Astrocyte of the spinal cord (primary cell): ENCODE results near the gene DPP9.
A peak's percentile ranks its signal among the peaks of the same experiment; 100 is the strongest.

Source experiments
- DNase-seq: peaks from one replicate; pipeline ENCODE4 v3.0.0; 2011; ENCODE audit warnings: low read depth, low spot score
- H3K4me3 ChIP-seq: 2 replicates; pipeline ENCODE4 v1.5.1; 2011; ENCODE audit warnings: low read depth, mild to moderate bottlenecking, low read length, moderate library complexity
- CTCF ChIP-seq: IDR thresholded peaks from 2 replicates; pipeline ENCODE4 v1.5.1; 2012; ENCODE audit warnings: low read depth, mild to moderate bottlenecking, low read length, inconsistent platforms
- in situ Hi-C: cut with HindIII; loops from 2 replicates; pipeline ENCODE4 v1.10.0; 2017; ENCODE audit warnings: low sequenced_read_pairs

DPP9 gene

GRCh38 chr19:4712771-4713170 is 10.9 kb downstream of the DPP9 start:
- in situ Hi-C loops = no loop called here
- no peak overlapping the region for H3K4me3 ChIP-seq
- no peak for DNase-seq
- no peak for TF ChIP-seq CTCF

- no peak overlapping the region for H3K4me3 ChIP-seq
- no peak for TF ChIP-seq CTCF
- in situ Hi-C loops = no loop called here
- DNase-seq = no peak
Observed at GRCh38 chr19:4711211-4711610, 12.4 kb downstream of the DPP9 start.

GRCh38 chr19:4710281-4710600 is 13.4 kb downstream of the DPP9 start:
- TF ChIP-seq CTCF = no peak
- H3K4me3 ChIP-seq = no peak overlapping the region
- in situ Hi-C loops = no loop called here
- no peak for DNase-seq

- in situ Hi-C loops = no loop called here
- no peak overlapping the region for H3K4me3 ChIP-seq
- DNase-seq = peak; percentile 11
- TF ChIP-seq CTCF = no peak
Observed at GRCh38 chr19:4709440-4710280, 14.0 kb downstream of the DPP9 start.

GRCh38 chr19:4707956-4708650 is 15.5 kb downstream of the DPP9 start:
- in situ Hi-C loops = no loop called here
- no peak overlapping the region for H3K4me3 ChIP-seq
- TF ChIP-seq CTCF = no peak
- peak; percentile 68 for DNase-seq

- no peak for TF ChIP-seq CTCF
- H3K4me3 ChIP-seq = no peak overlapping the region
- in situ Hi-C loops = no loop called here
- no peak for DNase-seq
Observed at GRCh38 chr19:4707322-4707721, 16.3 kb downstream of the DPP9 start.
